OCI-LY7 (cell line): ENCODE measurements around the gene FKBP6. TPM values are rescaled to one million over a fixed set of nuclear protein-coding genes. Genes with fewer than 3 reads are reported as not detected.

Experiments
- BruUV-seq: library from RNA; stranded (reverse); fragments of 400-500 nt; replicated peaks from 2 replicates; lab custom pipeline; 2021; lab: Mats Ljungman, UMichigan
- CTCF ChIA-PET: fragments of 300-600 bp; sonication (Branson Sonifier 250); formaldehyde crosslinking; loops from one replicate; lab custom pipeline; 2022; ENCODE audit warnings: antibody characterized with exemption; ENCODE audit not compliant: unreplicated experiment; lab: Charles Lee
- POLR2A ChIA-PET: fragments of 300-600 bp; sonication (Branson Sonifier 250); formaldehyde crosslinking; loops from one replicate; lab custom pipeline; 2022; ENCODE audit warnings: antibody characterized with exemption; lab: Charles Lee
- DNase-seq: peaks from one replicate; pipeline ENCODE4 v3.0.0-alpha.2; 2015; ENCODE audit warnings: low spot score
- H2AFZ ChIP-seq: fragments of 200-600 bp; sonication (generic), shearing (Covaris generic); 2 replicates; pipeline ENCODE4 v1.6.1; 2014; ENCODE audit warnings: mild to moderate bottlenecking, antibody characterized with exemption, low read length, moderate library complexity
- H3K27ac ChIP-seq: fragments of 200-600 bp; sonication (generic); 2 replicates; pipeline ENCODE4 v1.5.1; 2014; ENCODE audit warnings: mixed run types, low read depth, mild to moderate bottlenecking, moderate library complexity, low read length, inconsistent platforms; ENCODE audit not compliant: poor library complexity, severe bottlenecking
- H3K36me3 ChIP-seq: fragments of 200-600 bp; sonication (generic); 2 replicates; pipeline ENCODE4 v1.6.1; 2014; ENCODE audit warnings: mild to moderate bottlenecking, antibody characterized with exemption, low read length, moderate library complexity, mixed read lengths; ENCODE audit not compliant: insufficient read depth
- H3K4me1 ChIP-seq: fragments of 200-600 bp; sonication (generic); 2 replicates; pipeline ENCODE4 v1.5.1; 2014; ENCODE audit warnings: mild to moderate bottlenecking, low read length; ENCODE audit not compliant: insufficient read depth, poor library complexity, severe bottlenecking
- H3K4me2 ChIP-seq: fragments of 200-600 bp; sonication (generic); 2 replicates; pipeline ENCODE4 v1.6.1; 2014; ENCODE audit warnings: mild to moderate bottlenecking, low read length
- H3K4me3 ChIP-seq: fragments of 200-600 bp; sonication (generic); 2 replicates; pipeline ENCODE4 v1.5.1; 2014; ENCODE audit warnings: mild to moderate bottlenecking, low read depth, low read length; ENCODE audit not compliant: poor library complexity, severe bottlenecking
- H3K79me2 ChIP-seq: fragments of 200-600 bp; sonication (generic); 2 replicates; pipeline ENCODE4 v1.6.1; 2016; ENCODE audit warnings: low read depth, mild to moderate bottlenecking, low read length, moderate library complexity, mixed read lengths; ENCODE audit not compliant: insufficient read depth
- H3K9me2 ChIP-seq: fragments of 200-600 bp; sonication (generic); 2 replicates; pipeline ENCODE4 v1.6.1; 2016; ENCODE audit warnings: mild to moderate bottlenecking, low read length, mixed read lengths; ENCODE audit not compliant: insufficient read depth
- H3K9me3 ChIP-seq: fragments of 200-600 bp; sonication (generic); 2 replicates; pipeline ENCODE4 v1.6.1; 2014; ENCODE audit warnings: mild to moderate bottlenecking, mixed run types, low read length, mixed read lengths
- H4K20me1 ChIP-seq: fragments of 200-600 bp; sonication (generic); 2 replicates; pipeline ENCODE4 v1.6.1; 2014; ENCODE audit warnings: mild to moderate bottlenecking, antibody characterized with exemption, low read length, moderate library complexity, mixed read lengths; ENCODE audit not compliant: insufficient read depth
- EZH2phosphoT487 ChIP-seq: fragments of 200-600 bp; sonication (generic); IDR thresholded peaks from 2 replicates; pipeline ENCODE4 v1.6.1; 2018; ENCODE audit warnings: low read depth, borderline replicate concordance, mild to moderate bottlenecking, mixed run types, antibody characterized with exemption, low read length, moderate library complexity, mixed read lengths
- intact Hi-C: fragments of 100-400 bp; cut with micrococcal nuclease; formaldehyde crosslinking; loops from one replicate; pipeline ENCODE4 v1.10.0; 2022; ENCODE audit not compliant: unreplicated experiment
- total RNA-seq, 2 experiments: library from RNA; depleted of rRNA in 1 of 2; stranded (reverse); fragments of >200 nt in 1 of 2; shearing (Covaris generic) in 1 of 2; gene quantifications; 2 replicates each; pipeline ENCODE4 v1.2.3, GENCODE V29; 2014 to 2022
- TF ChIP-seq, protein P1 (sequence below): fragments of 200-600 bp; sonication (generic); conservative IDR thresholded peaks from 2 replicates; pipeline ENCODE4 v1.5.1; 2014; ENCODE audit warnings: mild to moderate bottlenecking, antibody characterized with exemption, low read length, moderate library complexity, mixed read lengths

Gene FKBP6
- total RNA-seq, 2 experiments from 2014 or later: not detected

DNA sequence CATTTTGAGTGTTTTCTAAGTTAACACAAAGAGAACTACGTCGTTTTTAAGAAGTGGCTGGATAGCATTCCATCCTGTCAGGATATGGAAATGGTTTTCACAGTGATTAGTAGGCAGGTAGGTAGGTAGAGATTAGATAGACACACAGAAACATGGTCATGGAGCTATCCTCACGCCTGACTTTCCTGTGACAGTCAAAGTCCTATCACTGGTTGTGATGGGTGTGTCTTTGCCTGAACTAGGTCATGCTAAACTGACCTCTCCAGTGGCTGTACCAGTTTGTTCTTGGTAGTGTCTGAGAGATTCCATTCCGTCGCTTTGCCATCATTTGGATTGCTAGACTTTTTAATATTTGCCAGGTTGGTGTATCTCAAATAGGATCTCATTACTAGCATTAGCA, 28.2 kb downstream of the FKBP6 start:
- BruUV-seq: no TSS peak
- POLR2A ChIA-PET: interaction anchor here (0.6 kb wide), 1 partner anchor 63 kb away, joined by 3 read pairs; no protein-coding TSS in a partner anchor

DNA sequence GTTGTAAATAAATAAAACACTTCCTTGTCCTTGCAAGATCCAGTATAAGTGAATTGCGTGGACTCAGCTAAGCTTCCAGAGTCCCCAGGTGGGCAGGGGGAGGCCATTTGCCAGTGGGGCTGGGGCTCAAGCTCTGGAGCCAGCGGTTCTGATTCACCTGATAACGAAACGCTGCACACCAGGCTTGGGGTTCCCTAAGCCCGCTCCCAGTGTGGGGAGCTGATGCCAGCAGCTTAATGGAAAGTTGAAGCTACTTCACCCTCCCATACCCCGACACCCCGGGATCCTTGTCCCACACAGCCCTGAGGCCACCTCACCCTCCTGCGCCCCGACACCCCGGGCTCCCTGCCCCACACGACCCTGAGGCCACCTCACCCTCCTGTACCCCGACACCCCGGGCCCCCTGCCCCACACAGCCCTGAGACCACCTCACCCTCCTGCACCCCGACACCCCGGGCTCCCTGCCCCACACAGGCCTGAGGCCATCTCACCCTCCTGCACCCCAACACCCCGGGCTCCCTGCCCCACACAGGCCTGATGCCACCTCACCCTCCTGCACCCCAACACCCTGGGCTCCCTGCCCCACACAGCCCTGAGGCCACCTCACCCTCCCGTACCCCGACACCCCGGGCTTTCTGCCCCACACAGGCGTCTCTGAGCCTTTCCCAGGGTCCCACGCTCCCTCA, 30.8 kb downstream of the FKBP6 start:
- Histone ChIP-seq H3K4me1 (peaks cover 9% of the 10 kb centered on the region), H3K4me3 (no peak overlapping the region), H3K27ac (no peak overlapping the region), H4K20me1 (no peaks in the 10 kb centered on the region), H2AFZ (0 out of 2 replicates have a peak overlapping the region, but pooled peaks have one; percentile 58), H3K9me3 (no peaks in the 10 kb centered on the region), H3K36me3 (no peaks in the 10 kb centered on the region), H3K4me2 (0 out of 2 replicates have a peak overlapping the region, but pooled peaks have one; percentile 47), H3K9me2 (no peaks in the 10 kb centered on the region), H3K79me2 (no peaks in the 10 kb centered on the region)
- TF ChIP-seq EZH2phosphoT487: no peak
- TF ChIP-seq, protein P1, sequence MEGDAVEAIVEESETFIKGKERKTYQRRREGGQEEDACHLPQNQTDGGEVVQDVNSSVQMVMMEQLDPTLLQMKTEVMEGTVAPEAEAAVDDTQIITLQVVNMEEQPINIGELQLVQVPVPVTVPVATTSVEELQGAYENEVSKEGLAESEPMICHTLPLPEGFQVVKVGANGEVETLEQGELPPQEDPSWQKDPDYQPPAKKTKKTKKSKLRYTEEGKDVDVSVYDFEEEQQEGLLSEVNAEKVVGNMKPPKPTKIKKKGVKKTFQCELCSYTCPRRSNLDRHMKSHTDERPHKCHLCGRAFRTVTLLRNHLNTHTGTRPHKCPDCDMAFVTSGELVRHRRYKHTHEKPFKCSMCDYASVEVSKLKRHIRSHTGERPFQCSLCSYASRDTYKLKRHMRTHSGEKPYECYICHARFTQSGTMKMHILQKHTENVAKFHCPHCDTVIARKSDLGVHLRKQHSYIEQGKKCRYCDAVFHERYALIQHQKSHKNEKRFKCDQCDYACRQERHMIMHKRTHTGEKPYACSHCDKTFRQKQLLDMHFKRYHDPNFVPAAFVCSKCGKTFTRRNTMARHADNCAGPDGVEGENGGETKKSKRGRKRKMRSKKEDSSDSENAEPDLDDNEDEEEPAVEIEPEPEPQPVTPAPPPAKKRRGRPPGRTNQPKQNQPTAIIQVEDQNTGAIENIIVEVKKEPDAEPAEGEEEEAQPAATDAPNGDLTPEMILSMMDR: no peak
- DNase-seq: no peak
- ChIA-PET POLR2A (interaction anchor here (0.7 to 0.8 kb wide), 2 partner anchors 16 to 28 kb away, joined by 5 to 7 read pairs; no protein-coding TSS in a partner anchor), CTCF (no interaction called here)
- no TSS peak for BruUV-seq
- intact Hi-C loops: no loop called here

More for the DNA sequence above, 28.2 kb downstream of the FKBP6 start:
- Histone ChIP-seq H4K20me1 (no peaks in the 10 kb centered on the region), H3K9me3 (no peaks in the 10 kb centered on the region), H2AFZ (no peak overlapping the region), H3K4me3 (no peak overlapping the region), H3K4me1 (peaks cover 9% of the 10 kb centered on the region), H3K4me2 (no peak overlapping the region), H3K27ac (no peak overlapping the region), H3K79me2 (no peaks in the 10 kb centered on the region), H3K36me3 (no peaks in the 10 kb centered on the region), H3K9me2 (no peaks in the 10 kb centered on the region)
- CTCF ChIA-PET: no interaction called here
- no peak for DNase-seq
- intact Hi-C loops: no loop called here
- no peak for TF ChIP-seq EZH2phosphoT487
- TF ChIP-seq, protein P1: no peak

DNA sequence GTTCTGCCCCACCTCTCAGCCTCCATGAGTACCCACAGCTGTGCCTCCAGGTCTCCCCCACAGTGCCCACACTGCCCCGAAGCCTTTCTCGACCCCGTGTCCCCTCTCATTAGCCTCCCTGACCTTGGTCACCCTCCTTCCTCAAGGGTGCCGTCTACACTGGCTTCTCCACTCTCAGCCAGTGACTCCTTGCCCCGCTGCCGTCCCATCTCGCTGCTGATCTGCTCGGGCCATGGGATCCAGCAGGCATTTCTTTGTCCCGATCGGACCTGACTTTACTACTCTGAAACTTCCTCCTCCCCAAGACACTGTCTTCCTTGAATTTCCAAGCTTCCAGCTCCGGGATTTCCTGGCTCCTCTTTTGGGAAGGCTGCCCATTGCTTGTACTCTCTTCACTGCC, 31.3 kb downstream of the FKBP6 start:
- no TSS peak for BruUV-seq
- peaks cover 9% of the 10 kb centered on the region for H3K4me1 ChIP-seq
- no peak overlapping the region for H2AFZ ChIP-seq
- no peaks in the 10 kb centered on the region for H3K9me3 ChIP-seq
- H3K9me2 ChIP-seq: no peaks in the 10 kb centered on the region
- no peaks in the 10 kb centered on the region for H4K20me1 ChIP-seq
- CTCF ChIA-PET: no interaction called here
- TF ChIP-seq, protein P1: no peak
- no peak for TF ChIP-seq EZH2phosphoT487
- no peaks in the 10 kb centered on the region for H3K79me2 ChIP-seq
- no peak overlapping the region for H3K4me3 ChIP-seq
- intact Hi-C loops: no loop called here
- POLR2A ChIA-PET: no interaction called here
- no peak for DNase-seq
- H3K4me2 ChIP-seq: no peak overlapping the region
- no peak overlapping the region for H3K27ac ChIP-seq
- H3K36me3 ChIP-seq: no peaks in the 10 kb centered on the region
